UCSD-AML1 (cell line): ENCODE data around the gene NMRK2.
"Not testable (repeated sequence)": the region's sequence is repeated elsewhere in the genome, so short reads cannot be mapped to it uniquely, and the experiment has no call there.

Source experiments
- DNase-seq: peaks from one replicate; lab custom pipeline; 2025; ENCODE audit not compliant: unreplicated experiment; lab: John Stamatoyannopoulos, UW

The NMRK2 gene

DNA sequence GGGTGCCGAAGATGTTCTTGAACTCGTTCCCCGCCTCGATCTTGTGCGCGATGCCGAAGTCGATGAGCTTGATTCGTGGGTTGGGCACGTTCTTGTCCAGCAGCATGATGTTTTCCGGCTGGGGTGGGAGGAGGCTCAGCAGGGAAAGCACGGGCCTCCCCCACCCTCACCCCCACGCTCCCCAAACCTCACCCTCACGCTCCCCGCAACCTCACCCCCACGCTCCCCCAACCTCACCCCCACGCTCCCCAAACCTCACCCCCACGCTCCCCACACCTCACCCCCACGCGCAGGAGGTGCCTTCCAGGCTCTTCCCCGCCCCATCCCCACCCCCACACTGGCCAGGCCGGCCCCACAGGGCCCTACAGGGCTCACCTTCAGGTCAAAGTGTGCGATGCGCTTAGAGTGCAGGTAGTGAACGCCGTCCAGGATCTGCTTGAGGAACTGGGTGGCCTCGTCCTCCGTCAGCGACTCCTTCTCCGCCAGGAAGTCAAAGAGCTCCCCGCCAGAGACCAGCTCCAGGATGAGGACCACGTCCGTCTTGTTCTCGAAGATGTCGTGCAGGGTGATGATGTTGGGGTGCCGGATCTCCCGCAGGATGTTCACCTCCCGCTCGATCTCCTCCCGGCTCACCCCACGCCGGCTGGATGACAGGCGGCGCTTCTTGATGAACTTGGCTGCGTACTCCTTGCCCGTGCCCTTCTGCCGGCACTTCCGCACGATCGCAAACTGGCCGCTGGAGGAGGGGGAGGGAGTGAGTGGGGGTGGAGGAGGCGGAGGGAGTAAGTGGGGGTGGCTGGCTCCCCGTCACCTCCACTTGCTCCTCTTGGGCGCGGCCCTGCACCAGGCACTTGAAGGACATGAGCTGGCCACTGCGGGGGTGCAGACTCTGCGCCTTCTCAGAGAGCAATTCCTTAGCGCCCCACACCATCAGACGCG lies 31.7 kb downstream of the NMRK2 start:
- DNase-seq = no peak

DNA sequence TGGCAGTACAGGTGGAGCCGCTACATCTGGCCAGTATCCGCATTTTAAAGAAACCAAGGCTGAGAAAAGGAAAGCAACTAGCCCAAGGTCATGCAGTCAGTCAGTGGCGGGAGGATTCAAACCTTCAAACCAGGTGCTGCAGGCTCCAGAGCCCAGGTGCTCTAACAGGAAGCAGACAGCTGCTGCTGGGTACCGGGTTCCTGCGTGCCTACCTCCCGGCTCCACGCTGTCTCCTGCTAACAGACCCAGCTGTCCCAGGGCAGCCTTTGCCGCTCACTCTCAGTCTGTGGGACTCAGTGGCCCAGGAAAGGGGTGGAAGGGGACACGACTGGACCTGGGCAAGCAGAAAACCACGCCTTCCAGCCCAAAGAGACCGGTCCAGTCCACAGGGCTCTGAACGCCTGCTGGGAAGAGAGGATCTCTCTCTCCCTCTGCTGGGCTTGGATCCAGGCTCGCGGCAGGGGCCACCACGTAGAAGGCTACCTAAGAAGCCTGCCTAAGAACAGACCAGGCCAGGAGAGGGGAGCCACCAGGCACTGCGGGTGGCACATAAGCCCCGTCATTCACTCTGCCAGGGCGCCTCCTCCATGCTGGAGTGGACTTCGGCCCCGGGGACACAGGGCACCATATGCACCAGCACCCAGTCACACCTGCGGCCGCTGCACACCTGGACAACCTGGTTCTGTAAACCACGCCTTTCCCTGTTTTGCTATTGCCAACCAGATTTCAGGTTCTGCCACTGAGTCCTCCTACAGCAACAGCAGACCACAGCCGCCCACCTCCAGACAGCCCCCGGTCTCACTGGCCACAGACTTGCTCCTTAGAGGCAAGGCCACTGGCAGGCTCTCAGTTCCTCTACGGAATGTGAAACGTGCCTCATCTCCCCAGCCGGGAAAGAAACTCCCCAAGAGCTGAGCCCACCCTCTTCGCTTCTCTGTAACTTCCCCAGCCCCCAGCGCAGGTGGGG lies 33.5 kb downstream of the NMRK2 start:
- DNase-seq = no peak

DNA sequence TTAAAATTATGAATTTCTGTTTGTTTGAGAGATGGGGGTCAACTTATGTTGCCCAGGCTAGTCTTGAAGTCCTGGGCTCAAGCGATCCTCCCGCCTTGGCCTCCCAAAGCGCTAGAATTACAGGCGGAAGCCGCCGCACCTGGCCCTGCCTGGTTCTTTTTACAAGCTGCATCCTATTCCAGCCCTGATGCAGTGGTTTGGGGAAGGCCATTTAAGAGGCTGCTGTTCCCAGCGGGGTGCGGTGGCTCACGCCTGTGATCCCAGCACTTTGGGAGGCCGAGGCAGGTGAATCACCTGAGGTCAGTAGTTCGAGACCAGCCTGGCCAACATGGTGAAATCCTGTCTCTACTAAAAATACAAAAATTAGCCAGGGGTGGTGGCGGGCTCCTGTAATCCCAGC lies 35.1 kb downstream of the NMRK2 start:
- not testable (repeated sequence) for DNase-seq

DNA sequence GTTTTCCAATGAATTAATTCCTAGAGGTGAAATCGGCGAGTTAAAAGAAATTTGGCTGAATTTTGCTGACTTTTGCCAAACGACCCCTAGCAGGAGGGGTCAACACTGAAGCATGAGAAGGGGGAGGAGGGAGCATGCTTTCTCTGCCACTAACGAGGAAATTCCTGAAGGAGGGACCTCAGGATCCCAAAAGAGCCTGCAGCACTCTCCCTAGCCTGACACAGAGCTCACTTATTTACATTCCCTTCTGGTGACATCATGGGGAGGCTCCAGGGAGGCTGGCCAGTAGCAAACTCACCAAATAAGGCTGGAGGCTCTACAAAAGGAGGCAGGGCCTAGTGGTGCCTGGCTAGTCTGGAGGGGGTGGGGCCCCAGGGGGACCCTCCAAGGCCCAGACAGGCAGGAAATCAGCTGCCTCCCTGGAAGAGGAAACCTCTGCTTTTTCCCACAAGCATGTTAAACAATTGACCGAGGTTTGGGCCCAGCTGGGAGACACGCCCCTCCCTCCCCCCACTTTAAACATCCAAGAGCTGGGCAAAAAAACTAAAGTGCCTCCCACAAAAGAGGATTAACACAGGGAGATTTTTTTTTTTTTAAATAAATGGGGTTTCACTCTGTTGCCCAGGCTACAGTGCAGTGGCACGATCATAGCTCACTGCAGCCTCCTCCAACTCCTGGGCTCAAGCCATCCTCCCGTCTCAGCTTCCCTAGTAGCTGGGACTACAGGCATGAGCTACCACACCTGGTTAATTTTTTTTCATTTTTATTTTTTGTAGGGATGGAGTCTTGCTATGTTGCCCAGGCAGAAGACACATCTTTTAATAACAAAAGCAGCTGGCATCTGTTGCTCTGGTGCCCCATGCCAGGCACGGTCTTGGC lies 35.9 kb downstream of the NMRK2 start:
- DNase-seq = peak; percentile 75

DNA sequence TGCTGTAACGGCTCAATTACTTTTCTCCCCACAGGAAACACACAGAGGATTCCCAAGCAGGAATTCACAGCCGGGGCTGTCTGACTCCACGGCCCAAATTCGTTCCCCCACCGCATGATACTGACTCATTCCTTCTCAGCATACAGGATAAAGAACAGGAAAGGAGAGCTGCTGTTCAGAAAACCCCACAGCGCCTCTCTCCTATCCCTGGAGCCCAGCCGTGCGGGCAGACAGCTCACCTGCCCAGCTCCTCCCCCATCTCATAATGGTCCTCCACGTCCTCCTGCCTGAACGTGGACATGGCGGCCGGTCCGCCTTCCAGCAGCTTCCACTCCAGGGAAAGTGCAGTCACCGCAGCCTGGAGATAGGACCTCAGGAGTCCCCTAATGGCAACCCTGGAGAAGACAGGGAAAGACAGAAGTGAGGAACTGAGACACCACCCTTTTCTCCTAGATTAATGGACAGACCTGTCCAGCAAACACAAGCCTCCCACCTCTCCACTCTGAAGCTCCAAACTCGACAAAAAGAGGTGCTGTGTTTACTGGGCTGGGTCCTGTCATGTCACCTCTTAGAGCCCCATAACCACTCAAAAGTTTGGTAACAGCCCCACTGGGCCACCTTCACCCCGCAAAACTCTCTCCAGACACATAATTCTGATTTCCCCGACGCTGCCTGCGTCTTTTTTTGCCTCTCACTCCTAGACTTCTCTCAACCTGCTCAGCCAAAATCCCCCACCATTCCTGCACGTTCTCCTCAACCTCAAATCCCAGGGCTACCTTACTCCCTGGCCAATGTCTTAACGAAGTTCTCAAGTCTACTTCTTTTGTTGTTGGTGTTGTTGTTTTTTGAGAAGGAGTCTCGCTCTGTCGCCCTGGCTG lies 36.8 kb downstream of the NMRK2 start:
- no peak for DNase-seq

DNA sequence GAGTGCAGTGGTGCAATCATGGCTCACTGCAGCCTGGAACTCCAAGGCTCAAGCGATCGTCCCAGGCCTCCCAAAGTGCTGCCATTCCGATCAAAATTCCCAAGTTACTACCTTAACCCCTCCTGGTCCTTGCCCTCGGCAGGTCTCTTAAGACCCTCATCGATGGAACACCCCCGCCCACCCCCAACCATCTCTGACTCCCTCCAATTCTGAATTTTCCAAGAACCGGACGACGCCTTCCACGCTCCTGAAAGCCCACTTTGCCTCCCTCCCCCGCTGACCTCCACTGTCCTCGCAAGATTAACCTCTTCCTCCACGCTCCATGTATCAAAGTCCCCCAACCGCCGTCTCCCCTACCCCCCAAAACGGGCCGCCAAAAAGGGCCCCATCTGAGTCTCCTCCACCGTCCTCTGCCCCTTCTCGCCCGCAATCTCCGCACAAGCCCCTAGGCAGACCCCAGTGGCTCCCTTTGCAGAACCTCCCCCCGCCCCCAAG lies 37.5 kb downstream of the NMRK2 start:
- no peak for DNase-seq

DNA sequence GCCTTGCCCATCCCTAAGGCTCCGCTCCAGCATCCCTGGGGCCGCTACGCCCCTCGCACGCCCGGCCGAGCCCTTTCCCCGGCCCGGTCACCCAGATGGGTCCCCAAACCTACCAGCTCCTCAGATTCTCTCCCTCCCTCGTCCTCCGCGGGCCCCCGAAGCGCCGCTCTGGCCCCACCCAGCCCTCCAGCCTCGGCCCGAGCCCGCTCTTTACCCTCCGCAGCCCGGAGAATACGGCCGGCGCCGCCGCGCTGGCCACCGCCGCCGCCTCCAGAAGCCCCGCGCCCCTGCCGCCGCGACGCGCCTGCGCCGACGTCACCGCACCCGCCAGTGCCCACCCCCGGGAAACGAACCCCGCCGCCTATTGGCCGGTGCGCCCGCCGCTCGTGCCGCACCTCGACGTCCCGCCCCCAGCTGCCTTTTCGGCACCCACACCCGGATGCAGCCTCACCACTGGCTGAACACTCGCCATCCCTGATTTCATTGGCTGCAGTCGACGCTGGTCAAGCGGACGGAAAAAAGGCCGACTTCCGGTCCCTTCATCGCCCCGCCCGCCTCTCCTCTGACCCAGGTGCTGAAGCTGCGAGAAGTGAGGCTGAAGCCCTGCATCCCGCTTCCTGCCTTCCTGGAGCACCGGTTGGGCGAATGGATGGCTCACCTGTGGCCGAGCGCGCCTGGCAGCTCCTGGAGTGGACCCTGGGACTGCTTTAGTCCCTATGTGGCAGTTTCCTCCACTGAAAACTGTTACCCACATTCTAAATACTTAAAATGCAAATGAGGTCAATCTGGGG lies 38.1 kb downstream of the NMRK2 start, which contains the start of gene DAPK3:
TSS of gene DAPK3 (minus strand) at position 292 of the 791 bp plus-strand sequence. CDS start 1,364 bp downstream, outside the sequence.
- peak; percentile 97 for DNase-seq

DNA sequence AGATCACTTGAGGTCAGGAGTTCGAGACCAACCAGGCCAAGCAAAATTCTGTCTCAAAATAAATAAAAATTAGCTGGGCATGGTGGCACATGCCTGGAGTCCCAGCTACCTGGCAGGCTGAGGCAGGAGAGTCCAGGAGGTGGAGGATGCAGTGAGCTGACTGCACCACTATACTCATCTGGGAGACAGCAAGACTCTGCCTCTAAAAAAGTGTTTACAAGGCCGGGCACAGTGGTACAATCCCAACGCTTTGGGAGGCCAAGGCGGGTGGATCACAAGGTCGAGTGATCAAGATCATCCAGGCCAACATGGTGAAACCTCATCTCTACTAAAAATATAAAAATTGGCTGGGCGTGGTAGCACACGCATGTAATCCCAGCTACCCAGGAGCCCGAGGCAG lies 42.3 kb downstream of the NMRK2 start:
- DNase-seq = no peak

DNA sequence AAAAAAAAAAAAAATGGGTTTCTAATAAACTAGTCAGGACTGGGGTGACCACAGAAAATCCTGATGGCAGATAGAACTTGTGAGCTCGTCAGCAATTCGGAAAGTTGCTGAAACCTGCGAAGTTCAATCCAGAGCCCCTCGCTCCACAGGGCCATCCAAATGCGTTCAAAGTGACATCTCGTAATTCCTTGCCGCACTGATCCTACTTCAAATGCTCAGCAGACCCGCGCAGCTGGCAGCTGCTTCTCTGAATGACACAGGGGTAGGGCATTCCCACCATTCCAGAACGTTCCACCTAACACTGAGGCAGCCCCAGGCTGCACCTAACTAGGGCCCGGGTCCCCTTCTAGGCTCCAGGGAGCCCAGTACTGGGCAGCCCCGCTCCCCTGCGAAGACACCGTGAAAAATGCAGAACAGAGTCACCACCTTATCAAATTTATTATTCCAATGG lies 42.8 kb downstream of the NMRK2 start:
- no peak for DNase-seq

DNA sequence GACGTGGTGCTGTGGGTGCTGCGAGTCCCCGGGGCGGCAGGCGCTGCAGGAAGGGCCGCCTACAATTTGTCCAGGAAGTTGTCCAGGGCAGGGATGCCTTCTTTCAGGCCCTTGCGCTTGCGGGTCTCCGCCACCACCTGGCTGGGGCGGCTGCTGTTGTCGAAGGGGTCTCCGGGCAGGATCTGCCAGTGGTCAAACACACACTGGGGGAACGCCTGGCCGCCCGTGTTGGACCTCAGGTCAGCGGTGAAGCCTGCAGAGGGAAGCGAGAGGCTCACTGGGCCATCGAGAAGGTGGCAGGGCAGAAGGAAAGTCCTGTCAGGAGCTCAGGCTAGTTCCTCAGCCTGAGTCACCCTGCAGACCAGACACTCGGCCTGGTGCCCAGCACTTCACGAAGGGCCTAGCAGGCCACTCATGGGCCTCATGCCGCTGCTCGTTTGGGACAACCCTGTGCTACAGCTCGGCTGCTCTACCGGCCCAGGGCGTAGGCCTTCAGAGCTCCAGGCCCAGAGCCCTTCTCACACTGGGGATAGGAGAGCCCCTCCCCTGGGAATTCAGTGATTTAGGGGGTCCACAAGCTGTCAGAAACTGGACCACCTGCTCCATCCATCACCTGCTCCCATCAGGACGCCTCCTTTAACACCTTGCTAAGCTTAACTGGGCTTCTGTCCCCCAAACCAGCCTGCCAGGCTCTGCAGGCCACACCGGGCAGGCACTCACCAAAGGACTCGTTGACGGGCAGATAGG lies 43.8 kb downstream of the NMRK2 start:
- DNase-seq = no peak

DNA sequence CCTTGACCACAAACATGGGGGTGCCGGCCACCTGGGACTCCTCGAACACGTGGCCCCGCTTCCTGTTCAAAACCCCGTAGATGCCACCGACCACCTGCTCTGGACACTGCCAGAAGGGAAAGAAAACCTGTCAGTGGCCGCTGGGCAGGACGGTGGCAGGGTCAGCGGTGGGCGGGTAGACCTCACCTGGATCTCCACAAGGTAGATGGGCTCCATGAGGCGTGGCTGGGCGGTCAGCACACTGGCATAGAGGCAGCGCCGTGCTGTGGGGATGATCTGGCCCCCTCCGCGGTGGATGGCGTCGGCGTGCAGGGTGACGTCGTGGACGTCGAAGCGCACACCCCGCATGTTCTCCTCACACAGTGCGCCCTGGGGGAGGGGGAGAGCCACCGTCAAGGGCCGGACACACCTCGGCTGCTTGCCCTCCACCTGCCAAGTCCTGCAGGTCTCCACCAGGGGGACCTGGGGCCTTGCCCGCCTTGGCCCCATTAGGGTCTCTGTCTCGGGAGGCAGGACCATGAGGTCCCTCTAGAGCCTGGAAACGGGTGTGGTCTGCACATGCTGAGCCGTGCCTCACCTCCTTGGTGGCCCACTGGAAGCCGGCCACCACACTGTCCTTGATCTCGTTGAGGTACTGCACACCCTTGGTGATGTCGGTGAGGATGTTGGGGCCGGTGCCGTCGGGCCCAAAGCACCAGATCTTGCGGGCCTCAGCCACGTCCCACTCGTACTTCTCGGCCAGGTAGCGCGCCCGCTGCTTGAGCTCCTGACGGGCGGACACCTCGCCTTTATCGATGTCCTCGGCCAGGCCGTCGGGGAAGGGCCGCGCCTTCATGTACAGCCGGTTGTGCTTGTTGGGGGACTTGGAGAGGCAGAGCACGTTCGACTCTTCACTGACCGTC lies 44.6 kb downstream of the NMRK2 start:
- no peak for DNase-seq

DNA sequence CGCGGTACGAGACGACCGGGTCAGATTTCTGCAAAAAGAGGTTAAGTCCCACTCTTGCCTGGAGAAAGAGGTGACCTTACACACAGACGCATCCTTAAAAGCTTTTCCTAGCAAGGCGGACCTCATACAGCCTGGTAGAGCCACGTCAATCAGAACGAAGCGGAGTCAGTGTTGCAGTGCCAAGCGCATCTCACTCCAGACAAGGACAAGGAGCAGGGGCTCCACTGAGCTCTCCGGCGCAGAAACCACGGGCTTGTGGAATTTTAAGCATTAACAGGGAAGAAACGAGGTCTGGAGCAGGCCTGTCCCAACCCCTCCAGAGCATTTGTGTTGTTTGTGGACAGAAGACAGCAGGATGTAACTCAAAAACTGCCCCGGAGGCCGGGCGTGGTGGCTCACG lies 45.3 kb downstream of the NMRK2 start:
- DNase-seq = no peak

DNA sequence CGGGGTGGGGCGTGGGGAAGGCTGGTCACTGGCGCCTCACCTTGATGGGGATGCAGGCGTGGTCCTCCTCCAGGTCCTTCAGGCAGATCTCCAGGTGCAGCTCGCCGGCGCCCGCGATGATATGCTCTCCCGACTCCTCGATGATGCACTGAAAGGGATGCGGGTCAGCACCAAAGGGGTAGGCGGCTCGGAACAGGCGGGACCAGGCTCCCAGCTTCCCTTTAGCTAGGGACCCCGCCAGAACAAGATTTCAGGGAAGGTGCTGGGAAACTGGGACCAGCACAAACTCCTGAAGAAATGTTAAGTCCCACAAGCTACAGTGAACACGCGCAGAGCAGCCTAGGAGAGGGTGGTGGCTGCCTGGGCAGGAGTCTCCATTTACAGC lies 46.4 kb downstream of the NMRK2 start:
- DNase-seq = no peak

DNA sequence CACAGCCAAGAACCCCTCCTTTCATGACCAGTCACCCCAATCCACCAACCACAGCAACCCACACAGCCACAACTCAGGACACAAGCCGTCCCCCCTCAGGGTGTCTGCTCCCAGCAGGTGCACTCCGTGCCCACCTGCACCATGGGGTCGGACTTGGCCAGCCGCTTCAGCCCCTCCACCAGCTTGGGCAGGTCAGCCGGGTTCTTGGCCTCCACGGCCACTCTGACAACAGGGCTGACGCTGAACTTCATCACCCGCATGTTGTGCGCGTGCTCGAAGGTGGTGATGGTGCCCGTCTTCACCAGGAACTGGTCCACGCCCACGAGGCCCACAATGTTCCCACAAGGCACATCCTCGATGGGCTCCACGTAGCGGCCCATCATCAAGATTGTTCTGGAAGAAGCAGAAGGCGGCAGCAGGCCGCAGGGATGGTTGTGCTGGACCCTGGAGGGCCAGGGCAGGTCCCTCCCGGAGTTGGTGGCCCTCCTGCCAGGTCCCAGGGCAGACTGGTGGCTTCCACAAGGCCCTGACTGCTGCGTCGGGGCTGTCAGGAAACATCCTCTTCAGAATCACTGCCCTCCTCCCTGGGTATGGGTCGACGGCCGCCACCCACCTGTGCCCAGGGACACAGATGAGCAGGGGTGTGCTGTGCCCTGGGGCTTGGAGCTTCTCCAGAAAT lies 46.9 kb downstream of the NMRK2 start:
- no peak for DNase-seq

DNA sequence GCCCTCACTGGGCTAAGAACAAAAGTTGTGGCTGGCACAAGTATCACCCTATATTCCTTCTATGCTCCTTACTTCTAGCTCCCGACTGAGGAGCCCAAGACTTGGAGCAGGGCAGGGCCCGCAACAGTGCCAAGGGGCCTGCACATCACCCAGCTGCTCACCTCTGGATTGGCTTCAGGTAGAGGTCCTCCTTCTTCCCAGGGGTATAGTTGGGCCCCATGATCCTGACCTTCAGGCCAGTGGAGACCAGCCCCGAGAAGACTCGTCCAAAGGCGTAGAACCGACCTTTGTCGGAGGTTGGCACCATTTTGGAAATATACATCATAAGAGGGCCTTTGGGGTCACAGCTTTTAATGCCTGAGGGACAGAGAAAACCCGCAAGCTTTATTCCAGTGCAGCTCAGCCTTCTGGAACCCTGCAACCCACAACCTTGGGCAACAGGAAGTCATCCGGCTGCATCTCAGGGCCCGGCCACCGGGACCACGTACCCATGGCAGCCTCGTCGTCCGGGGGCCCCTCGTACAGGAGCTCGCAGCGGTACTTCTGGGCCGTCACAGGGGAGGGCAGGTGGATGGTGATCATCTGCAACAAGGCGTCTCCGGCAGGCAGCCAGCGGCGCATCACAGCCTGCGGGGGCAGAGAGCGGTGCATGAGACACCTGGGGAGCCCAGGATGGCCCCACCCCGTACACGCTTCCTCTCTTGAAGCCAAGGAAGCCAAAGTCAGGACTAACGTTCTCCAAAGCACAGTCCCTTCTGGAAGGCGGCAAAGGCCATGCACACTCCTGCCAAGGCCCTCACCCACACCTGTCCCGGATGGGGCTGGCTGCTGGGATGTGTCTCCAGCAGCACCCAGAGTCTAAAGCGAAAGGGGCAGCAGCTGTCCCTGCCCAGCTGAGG lies 47.7 kb downstream of the NMRK2 start:
- no peak for DNase-seq
